Gastroesophageal sphincter (tissue), 4 donors: ENCODE results near the gene CADPS2. TPM values are rescaled to one million over a fixed set of nuclear protein-coding genes. Genes with fewer than 3 reads are reported as not detected.
"Not testable (repeated sequence)": the region's sequence is repeated elsewhere in the genome, so short reads cannot be mapped to it uniquely, and the experiment has no call there.

Experiments
- ATAC-seq: fragments of 150-250 bp; one replicate; pipeline ENCODE4 v1.9.1; 2016; ENCODE audit warnings: mild to moderate bottlenecking, moderate library complexity
- H3K27ac ChIP-seq, 4 donors: fragments of 200-600 bp; sonication (generic) in 3 of 4; 1 replicate in 3 of 4; 2 replicates in 1 of 4; pipeline ENCODE4 v1.5.1; 2016 to 2019
- H3K27me3 ChIP-seq: fragments of 200-600 bp; sonication (generic); one replicate; pipeline ENCODE4 v1.5.1; 2019
- H3K36me3 ChIP-seq, 2 donors: fragments of 200-600 bp; sonication (generic); one replicate each; pipeline ENCODE4 v1.5.1; 2019; ENCODE audit warnings: control low read depth in 1 of 2
- H3K4me1 ChIP-seq, 3 donors: fragments of 200-600 bp; sonication (generic); 1 replicate in 2 of 3; 2 replicates in 1 of 3; pipeline ENCODE4 v1.5.1; 2016 to 2019; ENCODE audit warnings: control low read depth in 2 of 3
- H3K4me3 ChIP-seq, 2 donors: fragments of 200-600 bp; sonication (generic); one replicate each; pipeline ENCODE4 v1.5.1; 2019; ENCODE audit warnings: mild to moderate bottlenecking in 1 of 2, moderate library complexity in 1 of 2
- H3K9me3 ChIP-seq, 3 donors: fragments of 200-600 bp; sonication (generic); one replicate each; pipeline ENCODE4 v1.5.1; 2017 to 2019; ENCODE audit warnings: control low read depth in 2 of 3
- CTCF ChIP-seq, 4 experiments: fragments of 200-600 bp in 2 of 4; fragments of 450-650 bp in 2 of 4; sonication (generic) in 1 of 4; IDR thresholded peaks; one replicate each; pipeline ENCODE4 v1.5.1; 2017 to 2019; ENCODE audit warnings: antibody characterized with exemption in 4 of 4, mild to moderate bottlenecking in 2 of 4, moderate library complexity in 2 of 4
- EP300 ChIP-seq: sonication (generic); formaldehyde crosslinking; IDR thresholded peaks from one replicate; pipeline ENCODE4 v1.6.1; 2017; ENCODE audit warnings: antibody characterized with exemption, mild to moderate bottlenecking
- POLR2A ChIP-seq, 2 donors: fragments of 450-650 bp; IDR thresholded peaks; one replicate each; pipeline ENCODE4 v1.6.1; 2017; ENCODE audit warnings: antibody characterized with exemption in 2 of 2, mild to moderate bottlenecking in 2 of 2, moderate library complexity in 1 of 2
- POLR2AphosphoS5 ChIP-seq: sonication (generic); formaldehyde crosslinking; IDR thresholded peaks from one replicate; pipeline ENCODE4 v1.6.1; 2017; ENCODE audit warnings: antibody characterized with exemption
- WGBS, 2 donors: methylation state at CpG; one replicate each; pipeline ENCODE4 v1.1.5; 2018; ENCODE audit warnings: low coverage in 1 of 2; 5-methylcytosine and 5-hydroxymethylcytosine counted together
- total RNA-seq, 4 donors: library from RNA; depleted of rRNA; stranded (reverse); fragments of >200 nt; gene quantifications; one replicate each; pipeline ENCODE4 v1.1.0, GENCODE V29; 2016

CADPS2 gene
- total RNA-seq, 4 donors from 2014 or later = 20.3 to 205 (median 138) TPM

- no peak overlapping the region for H3K4me3 ChIP-seq
- no peaks in the 10 kb centered on the region for H3K36me3 ChIP-seq
- no peak for TF ChIP-seq CTCF (IDR thresholded peaks at IDR 0.05)
- TF ChIP-seq EP300 = no peak
- TF ChIP-seq POLR2A (IDR thresholded peaks at IDR 0.05) = no peak
- TF ChIP-seq POLR2AphosphoS5 = no peak
- ATAC-seq = no peak
- H3K27ac ChIP-seq = no peak overlapping the region
- H3K9me3 ChIP-seq = no peaks in the 10 kb centered on the region
- H3K4me1 ChIP-seq = no peaks in the 10 kb centered on the region
- 80 to 86% methylated on average over 1 of the region's 2 CpGs for WGBS, 2 donors
- no peaks in the 10 kb centered on the region for H3K27me3 ChIP-seq
Observed at GRCh38 chr7:122638459-122638858, 247.8 kb downstream of the CADPS2 start.

GRCh38 chr7:122637784-122638183 is 248.5 kb downstream of the CADPS2 start:
- no peaks in the 10 kb centered on the region for H3K36me3 ChIP-seq
- H3K4me1 ChIP-seq = no peaks in the 10 kb centered on the region
- no peak for ATAC-seq
- 80% methylated on average over 1 of the region's 2 CpGs; no CpG with 5 or more reads in 1 of the 2 donors for WGBS, 2 donors
- TF ChIP-seq CTCF (IDR thresholded peaks at IDR 0.05) (no peak), EP300 (no peak)
- H3K27me3 ChIP-seq = no peaks in the 10 kb centered on the region
- no peak overlapping the region for H3K4me3 ChIP-seq
- H3K9me3 ChIP-seq = no peaks in the 10 kb centered on the region
- no peak overlapping the region for H3K27ac ChIP-seq

- H3K9me3 ChIP-seq, H3K4me3 ChIP-seq, ATAC-seq, H3K36me3 ChIP-seq, H3K27me3 ChIP-seq, H3K27ac ChIP-seq, H3K4me1 ChIP-seq: not testable (repeated sequence)
- 83% methylated on average over 1 of the region's 2 CpGs; no CpG with 5 or more reads in 1 of the 2 donors for WGBS, 2 donors
Observed at GRCh38 chr7:122635481-122635880, 250.8 kb downstream of the CADPS2 start.

- Histone ChIP-seq H3K27me3 (no peaks in the 10 kb centered on the region), H3K9me3 (no peaks in the 10 kb centered on the region), H3K4me3 (no peak overlapping the region), H3K4me1 (no peaks in the 10 kb centered on the region), H3K36me3 (no peaks in the 10 kb centered on the region), H3K27ac (no peak overlapping the region)
- 72 to 79% methylated on average over 3 of the region's 3 CpGs for WGBS, 2 donors
- TF ChIP-seq POLR2A (IDR thresholded peaks at IDR 0.05) = no peak
- no peak for ATAC-seq
Observed at GRCh38 chr7:122633472-122633871, 252.8 kb downstream of the CADPS2 start.

GRCh38 chr7:122632238-122632637 is 254.0 kb downstream of the CADPS2 start:
- Histone ChIP-seq H3K4me1 (no peaks in the 10 kb centered on the region), H3K9me3 (no peaks in the 10 kb centered on the region), H3K27ac (no peak overlapping the region), H3K27me3 (no peaks in the 10 kb centered on the region), H3K36me3 (no peaks in the 10 kb centered on the region), H3K4me3 (no peak overlapping the region)
- TF ChIP-seq POLR2AphosphoS5 = no peak
- no peak for TF ChIP-seq POLR2A (IDR thresholded peaks at IDR 0.05)
- no peak for TF ChIP-seq EP300
- no peak for TF ChIP-seq CTCF (IDR thresholded peaks at IDR 0.05)
- no peak for ATAC-seq

GRCh38 chr7:122629412-122629953 is 256.8 kb downstream of the CADPS2 start:
- ATAC-seq = no peak
- H3K27ac ChIP-seq = no peak overlapping the region
- H3K36me3 ChIP-seq = no peaks in the 10 kb centered on the region
- no peak overlapping the region for H3K4me3 ChIP-seq
- TF ChIP-seq CTCF (IDR thresholded peaks at IDR 0.05) (no peak), POLR2AphosphoS5 (no peak), POLR2A (IDR thresholded peaks at IDR 0.05) (no peak), EP300 (no peak)
- H3K4me1 ChIP-seq = no peaks in the 10 kb centered on the region
- H3K9me3 ChIP-seq = no peaks in the 10 kb centered on the region
- no peaks in the 10 kb centered on the region for H3K27me3 ChIP-seq
